SK-N-MC (cell line): ENCODE data around the gene EPB41L4A.

Experiments used
- EZH2 ChIP-seq: fragments of 200-600 bp; sonication (generic); IDR thresholded peaks from one replicate; pipeline ENCODE4 v1.6.1; 2017; ENCODE audit warnings: antibody characterized with exemption
- FOXP2 ChIP-seq: optimal IDR thresholded peaks from 2 replicates; pipeline ENCODE3; 2011; ENCODE audit warnings: mild to moderate bottlenecking, moderate library complexity; ENCODE audit not compliant: insufficient read depth; ENCODE audit errors: extremely low read length, control extremely low read depth
- POLR2AphosphoS5 ChIP-seq: IDR thresholded peaks from 2 replicates; pipeline ENCODE4 v1.6.1; 2012; ENCODE audit warnings: mild to moderate bottlenecking, low read depth, low read length, borderline replicate concordance

- no peak for TF ChIP-seq POLR2AphosphoS5
- TF ChIP-seq EZH2, result no peak
- no peak for TF ChIP-seq FOXP2
Observed at GRCh38 chr5:112318346-112318745, 100.7 kb downstream of the EPB41L4A start.
